ENCODE data around the gene DTL.
A peak's percentile ranks its signal among the peaks of the same experiment; 100 is the strongest.

DTL gene

DNA sequence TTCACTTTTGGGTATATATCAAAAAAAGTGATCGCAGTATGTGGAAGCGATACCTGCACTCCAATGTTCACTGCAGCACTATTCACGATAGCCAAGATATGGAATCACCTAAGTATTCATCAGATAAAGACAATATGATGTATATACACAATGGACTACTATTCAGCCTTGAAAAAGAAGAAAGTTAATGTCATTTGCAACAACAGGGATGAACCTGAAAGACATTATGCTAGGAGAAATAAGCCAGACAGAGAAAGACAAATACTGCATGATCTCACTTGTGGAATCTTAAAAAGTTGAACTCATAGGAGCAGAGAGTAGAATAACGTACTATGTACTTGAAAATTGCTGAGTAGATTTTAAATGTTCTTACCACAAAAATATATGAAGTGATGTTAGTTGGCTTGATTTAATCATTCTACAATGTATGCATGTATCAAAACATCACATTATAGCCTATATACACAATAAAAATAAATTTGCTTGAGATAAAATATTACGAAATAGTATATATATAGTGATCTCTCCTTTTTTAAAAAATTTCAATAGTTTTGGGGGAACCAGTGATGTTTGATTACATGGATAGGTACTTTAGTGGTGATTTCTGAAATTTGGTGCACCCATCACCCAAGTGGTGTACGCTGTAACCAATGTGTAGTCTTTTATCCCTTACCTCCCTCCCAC, 56.0 kb downstream of the DTL start:
- DNase-seq: no peak

DNA sequence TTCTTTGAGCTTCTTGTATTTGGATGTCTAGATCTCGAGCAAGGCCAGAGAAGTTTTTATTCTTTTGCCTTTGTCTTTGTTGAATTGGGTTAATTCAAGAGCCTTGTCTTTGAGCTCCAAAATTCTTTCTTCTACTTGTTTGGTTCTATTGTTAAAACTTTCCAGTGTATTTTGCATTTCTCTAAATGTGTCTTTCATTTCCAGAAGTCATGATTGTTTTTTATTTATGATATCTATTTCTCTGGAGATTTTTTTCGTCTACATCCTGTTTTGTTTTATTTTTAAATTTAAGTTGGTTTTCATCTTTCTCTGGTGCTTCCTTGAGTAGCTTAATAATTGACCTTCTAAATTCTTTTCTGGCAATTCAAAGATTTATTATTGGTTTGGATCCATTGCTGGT, 61.8 kb downstream of the DTL start:
- no peak for DNase-seq

DNA sequence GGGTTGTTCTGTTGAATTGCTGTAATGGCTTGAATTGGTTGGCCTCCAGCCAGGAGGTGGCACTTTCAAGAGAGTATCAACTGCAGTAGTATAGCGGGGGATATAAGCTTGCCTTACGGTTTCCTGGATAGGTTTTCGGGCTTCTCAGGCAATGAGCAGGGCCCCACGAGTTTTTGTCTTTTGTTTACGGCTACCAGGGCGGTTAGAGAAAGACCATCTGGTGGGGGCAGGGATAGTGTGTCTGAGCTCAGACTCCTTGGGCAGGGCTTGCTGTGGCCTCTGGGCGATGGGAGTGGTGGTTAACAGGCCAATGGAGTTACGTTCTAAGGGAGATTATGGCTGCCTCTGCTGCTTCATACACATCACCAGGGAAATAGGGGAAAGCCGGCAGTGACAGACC, 62.8 kb downstream of the DTL start:
- no peak for DNase-seq

DNA sequence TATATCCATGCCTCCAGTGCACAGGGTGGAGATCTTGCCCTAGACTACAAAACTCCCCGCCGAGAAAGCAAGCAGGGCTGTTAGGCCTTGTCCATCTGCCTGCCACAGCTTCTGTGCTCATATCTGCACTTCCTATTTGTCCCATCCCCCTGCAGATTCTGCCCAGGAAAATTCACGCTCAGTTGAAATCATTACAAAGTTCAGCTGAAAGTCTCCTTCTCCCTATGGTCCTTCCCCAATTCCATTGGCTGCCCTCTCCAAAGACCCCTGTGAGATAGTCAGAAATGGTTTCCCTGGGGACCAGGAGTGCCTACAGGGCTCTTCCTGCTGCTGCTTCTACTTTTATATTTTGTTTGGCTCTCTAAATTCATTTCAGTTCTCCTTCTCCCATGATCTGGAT, 63.2 kb downstream of the DTL start:
- DNase-seq: no peak

DNA sequence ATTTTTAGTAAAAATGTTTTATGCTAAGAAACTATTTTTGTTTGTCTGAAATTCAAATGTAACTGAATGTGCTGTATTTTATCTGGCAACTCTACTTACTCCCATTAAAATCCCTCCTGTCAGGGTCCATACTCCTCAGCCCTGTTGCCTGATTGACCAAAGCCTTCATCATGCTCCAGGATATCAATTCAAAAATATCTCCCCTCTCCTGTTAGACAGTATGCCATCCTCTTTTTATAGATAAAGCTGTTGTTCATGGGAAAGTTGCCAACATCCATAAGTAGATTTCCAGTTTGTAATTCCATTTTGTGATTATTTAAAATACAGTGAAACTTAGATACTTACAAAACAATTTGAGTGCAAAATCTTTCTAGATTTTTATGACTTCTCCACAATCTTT, 65.7 kb downstream of the DTL start:
- no peak for DNase-seq

DNA sequence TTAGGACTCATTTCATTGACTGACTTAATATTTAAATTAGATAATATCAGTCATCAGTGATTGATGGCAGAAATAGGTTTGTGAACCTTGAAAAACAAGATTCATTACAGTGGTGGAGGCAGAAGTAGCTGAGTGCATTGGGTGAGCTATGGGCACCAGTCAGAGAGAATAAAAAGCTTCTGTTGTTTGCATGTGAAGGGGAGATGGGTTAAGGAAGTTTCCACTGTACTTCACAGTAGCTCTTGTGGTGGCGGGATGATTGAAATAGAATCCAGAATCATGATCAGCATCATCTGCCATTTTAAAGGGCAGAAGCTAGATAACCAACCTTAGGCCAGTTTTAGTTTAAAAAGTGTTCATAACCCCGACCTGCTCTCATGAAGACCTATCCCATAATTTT, 66.2 kb downstream of the DTL start:
- DNase-seq: no peak

DNA sequence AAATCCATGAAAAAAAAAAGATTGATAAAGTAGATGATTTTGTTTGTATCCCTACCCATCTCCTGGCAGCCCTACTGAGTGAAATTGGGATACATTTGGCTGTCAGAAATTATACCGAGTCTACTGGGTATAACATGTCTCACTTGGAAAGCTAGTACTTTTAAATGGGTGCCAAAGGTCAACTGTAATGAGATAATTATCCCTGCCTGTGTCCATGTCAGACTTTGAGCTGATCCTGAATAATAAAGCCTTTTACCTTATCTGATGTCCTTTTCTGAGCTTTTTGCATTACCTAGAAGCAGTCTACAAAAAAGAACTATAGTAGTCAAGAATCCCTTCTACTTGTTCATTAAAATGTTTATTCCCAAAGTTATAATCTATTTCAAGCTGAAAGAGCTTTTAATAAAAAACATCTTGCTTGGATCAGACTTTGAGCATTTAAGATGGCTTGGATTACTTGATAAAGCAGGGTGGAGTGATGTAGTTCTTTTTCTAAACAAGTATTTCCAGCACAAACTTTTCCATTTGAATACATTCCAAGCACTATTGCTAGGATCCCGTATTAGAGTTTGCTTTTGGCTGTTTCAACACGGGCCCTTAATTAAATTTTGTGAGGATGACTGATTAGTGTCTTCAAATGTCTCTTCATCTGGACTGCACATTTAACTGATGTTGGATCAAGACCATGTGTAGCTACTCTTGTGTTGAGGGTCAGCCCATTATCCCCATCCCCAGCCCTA, 69.2 kb downstream of the DTL start:
- no peak for DNase-seq

DNA sequence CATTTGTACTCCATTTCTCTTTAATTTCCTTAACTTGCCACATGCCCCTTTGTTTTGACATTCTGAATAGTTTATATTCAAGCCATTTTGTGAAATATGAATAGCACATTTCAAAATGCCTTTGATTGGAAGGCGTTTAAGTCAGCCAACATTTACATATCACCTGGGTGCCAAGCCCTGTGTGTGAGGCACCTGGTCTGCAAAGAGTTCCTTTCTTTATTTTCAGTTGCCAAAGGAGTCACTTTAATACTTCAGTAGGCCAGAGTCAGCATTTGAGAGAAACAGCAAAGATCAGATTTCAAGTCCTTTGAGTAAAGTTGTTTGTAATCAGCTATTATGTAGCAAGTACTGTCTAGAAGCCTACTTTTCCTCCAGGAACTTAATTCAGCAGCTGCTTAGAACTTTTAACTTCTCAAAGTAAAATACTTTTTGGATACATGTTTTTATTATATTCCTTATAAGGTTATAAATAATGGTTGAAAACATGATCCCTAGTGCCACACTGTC, 70.8 kb downstream of the DTL start:
- DNase-seq: peak in 1 of 3 experiments; percentile 31

DNA sequence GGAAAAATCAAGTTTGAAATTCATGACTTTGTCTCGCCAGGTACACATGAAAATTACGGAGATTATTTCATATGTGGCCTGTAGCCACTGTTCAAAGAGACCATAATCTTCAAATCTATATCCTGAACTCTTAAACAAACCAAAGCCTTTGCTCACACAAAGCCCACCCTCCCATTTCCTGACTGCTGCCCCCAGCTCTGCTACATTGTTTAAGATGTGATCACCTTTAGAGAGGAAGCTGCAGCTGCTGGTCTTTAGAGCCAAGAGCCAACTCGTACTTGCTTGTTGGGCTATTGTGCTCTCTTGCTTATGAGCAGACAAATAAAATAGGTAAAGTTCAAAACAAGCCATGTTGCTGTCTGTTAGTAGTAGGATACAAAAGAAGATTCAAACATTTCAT, 71.9 kb downstream of the DTL start:
- no peak for DNase-seq

DNA sequence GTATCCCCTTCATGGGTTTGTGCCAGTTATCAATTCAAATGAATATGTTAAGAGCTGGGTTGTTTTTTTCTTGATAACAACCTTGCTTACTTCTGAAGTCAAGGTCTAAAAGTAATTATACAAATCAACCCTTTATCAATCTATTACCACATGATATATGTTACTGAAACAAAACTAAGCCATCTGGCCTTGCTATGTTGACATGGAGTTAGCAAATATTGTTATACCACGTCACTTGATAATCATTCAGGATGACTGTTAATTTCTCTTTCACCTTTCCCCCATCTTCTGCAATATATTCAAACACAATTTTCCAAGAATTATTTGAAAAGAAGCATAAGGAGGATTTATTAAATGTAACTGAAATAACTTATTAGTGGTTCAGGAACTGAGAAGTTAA, 72.6 kb downstream of the DTL start:
- DNase-seq: no peak

DNA sequence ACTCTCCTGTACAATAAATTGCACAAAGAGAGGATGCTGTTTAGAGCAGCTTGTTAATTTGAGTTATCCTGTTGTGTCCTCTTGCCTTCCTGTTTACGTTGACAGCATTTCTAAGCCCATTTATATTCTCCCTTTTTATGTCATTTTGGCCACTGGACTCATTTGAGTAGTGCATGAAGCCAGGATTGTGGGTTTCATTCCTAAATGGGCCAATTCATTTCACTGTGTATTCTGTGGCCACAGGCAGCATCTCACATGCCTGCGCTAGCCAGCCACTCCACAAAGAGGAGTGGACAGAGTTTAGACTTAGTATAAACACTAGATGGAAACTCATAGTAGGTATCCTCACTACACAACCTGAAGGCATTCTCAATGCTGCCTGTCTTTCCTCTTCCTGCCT, 73.4 kb downstream of the DTL start:
- DNase-seq: no peak

DNA sequence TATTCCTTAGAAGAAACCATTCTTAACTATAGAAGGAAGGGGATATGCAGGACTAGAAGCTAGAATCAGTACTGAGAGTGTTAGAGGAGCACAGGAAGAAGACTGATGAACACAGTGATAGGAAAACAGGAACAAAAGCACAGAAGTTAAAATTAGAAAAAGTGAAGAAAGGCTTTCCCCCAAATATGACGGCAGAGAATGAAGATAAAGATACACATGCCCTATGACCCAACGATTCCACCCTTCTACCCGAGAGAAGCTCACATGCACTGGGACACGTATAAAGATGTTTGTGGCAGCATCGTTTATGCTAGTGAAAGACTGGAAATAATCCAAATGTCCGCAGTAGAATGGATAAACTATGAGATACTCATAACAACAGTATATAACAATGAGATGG, 74.2 kb downstream of the DTL start:
- no peak for DNase-seq

DNA sequence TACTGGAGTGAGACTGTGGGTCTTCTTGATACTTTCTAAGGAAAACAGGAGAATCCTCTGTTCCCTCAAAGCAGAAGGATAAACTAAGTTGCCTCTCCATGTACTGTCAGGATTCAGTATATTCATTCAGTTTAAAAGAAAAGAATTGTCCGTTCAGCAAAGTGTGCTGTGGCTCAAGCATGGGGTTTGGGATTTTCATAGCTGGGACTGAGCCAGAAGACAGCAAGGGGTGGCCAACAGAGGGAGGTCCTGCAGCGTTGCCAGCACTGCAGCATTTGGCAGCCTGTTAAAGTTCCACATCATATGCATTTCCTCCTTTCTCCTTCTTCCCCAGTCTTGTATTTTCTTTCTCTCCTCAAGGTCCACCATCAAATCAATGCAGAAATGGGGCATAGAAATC, 75.1 kb downstream of the DTL start:
- DNase-seq: no peak

DNA sequence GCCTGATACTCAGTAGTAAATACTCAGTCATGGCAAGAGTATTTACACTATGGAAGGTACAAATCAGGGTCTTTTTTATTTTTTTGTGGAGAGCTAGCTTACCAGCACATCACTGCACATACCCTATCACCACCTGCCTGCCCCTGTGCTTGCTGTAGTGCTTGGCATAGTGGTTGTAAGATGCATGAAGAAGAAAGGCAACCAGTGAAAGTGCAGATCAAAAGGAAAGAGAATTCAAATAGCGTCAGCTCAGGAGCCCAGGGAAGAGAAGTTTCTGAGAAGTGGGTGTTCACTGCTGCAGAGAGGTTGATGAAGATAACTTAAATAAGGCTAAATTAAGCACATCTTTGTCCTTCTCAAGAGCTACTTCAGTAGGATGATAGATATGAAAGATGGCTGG, 76.0 kb downstream of the DTL start:
- DNase-seq: no peak

DNA sequence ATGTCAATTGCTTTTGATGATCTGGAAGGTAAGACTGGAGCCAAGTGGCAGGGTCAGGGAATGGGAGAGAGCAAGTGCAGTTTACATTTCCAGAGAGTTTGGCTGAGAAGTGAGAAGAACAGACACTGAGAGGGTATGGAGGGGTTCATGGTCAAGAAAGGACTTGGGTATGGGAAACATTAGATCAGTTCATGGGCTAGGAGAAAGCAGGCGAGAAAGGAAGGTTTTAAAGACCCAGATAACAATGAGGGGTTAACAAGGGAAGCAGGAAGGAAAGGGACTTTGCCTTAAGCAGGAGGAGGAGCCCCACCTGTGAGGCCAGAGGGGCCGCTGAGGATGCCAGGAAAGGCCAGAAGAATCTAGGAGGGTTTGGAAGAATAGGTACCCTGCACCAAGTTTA, 78.2 kb downstream of the DTL start:
- DNase-seq: no peak

DNA sequence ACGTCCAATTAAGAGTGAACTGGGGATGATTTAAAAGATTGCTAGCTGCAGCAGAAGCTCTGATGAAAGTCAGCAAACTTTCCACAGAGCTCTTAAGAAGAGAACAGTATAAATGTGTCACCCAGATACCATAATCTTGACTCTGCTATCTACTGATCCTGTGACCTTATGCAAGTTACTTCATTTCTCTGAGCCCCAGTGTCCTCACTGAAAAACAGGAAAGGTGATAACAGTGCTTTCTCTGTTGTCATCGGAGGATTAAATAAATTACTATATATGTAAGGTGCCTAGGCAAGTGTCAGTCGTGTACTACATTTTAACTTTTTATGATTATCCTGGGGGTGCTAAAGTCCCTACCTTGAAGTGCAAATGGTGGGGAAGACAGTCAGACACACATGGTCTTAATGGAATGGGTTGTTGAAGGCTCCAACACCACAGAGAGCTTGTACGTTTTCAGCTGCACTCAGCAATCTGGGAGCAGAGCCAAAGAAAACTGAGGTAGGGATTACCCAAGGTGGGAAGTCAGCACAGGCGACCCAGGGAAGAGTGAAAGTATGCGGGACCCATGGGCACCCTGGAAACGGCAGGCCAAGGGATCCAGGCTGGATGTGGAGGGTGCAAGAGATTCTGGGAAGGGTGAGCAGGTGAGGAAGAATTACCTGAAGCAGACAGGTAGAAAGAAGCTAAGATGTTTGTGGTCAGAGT, 82.8 kb downstream of the DTL start:
- no peak for DNase-seq

DNA sequence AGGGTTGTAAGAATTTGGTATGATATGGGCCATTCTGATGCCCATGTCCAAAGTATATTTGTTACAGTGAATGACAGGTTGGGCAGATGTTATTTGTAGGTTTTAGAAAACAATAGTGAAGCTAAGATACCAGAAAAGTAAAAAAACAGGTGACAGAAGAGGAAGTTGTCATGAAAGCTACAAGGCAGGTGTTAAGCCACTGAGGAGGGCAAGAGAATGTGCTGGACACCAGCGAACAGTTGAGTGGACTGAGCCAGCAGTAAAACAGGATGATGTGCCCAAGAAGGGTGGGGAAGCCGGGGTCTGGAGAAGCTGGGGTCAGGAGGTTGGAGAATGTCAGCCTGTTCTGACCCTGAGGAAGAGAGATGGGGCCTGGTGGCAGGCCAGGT, 83.3 kb downstream of the DTL start:
- no peak for DNase-seq

DNA sequence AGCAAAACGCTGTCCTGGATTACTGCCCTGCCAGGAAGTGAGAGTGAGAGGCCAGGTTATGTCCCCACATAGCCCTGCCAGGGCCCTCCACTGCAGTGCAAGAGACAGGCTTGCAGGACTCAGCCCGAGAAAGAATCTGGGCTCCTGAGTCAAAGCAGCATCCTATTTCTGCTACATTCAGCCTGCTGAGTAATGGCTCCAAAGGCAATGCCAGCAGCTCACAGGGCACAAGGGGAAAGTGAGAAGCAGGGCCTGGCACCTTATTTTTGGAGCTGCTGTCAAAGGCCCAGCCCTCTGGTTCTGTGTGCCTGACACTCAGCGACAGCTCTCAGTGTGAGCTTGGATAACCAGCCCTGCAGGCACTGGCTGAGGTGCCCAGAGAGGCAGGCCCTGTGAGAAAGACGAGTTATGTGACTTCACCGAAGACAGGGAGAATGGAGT, 83.9 kb downstream of the DTL start:
- no peak for DNase-seq

DNA sequence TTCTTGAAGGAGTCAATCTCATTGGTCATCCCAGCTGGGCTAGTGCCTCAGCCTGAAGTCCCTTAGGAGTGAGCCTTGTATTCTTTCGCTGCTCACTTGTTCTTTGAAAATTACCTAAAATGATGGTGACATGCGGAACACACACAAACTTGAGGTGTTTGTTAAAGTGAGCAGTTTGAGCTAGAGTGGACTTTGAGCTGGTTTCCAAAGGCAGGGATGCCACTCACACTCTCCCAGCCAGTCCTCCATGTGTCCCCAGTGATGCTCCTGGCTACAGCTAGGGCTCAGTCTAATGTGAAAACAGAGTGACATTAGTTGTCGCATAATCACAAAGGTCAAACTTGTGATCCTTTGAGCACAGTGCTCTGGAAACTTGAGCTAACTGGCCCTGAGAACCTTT, 84.3 kb downstream of the DTL start:
- DNase-seq: no peak

DNA sequence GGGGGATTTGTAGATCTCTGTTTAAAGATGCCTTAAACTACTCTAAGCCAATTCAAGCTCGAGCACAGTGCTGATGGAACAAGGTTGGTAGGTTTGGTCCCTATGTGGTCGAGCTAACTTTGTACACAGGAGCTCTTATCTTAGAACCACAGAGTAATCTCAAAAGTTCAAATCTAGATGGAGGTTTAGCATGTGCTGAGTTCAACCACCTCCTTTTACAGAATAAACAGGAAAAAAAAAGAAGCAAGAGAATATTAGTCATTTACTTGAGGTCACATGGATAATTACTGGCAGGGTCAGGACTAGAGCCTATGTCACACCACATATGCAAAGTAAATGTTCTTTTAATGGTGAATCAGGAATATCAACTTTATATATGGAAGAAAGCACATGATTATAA, 86.2 kb downstream of the DTL start:
- no peak for DNase-seq

DNA sequence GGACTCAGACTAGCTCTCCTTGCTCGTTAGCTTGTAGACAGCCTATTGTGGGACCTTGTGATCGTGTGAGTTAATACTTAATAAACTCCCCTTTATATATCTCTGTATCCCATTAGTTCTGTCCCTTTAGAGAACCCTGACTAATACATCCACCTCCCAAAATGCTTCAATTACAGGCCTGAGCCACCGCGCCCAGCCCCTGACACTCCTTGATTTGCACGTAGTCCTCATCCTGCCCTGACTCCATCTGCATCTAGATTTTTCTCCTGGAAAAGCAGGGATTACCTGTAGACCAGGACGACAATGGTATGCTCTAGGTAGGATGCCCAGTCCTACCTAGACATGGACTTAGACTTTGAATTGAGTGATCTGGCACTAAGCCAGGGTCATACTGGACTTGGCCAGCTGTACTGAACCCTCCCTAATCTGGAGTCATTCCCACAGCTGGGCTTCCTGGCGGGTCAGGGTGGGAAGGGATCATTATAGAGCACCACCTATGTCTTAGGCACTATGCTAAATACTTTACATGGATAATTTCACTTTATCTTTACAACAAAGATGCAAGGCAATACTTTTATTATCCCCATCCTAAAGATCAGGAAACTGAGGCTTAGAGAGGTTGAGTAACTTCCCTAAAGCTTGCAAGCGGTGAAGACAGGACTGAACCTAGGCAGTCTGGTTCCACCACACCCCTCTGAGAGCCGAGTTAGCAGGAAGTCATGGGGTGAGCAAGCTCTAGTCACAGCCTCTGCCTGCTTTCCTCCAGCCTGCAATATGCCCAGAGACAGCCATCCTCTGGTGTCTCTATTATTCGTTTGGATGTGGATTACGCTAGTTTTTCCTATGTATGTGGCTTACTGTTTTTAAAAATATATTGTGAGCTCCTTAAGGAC, 89.4 kb downstream of the DTL start:
- DNase-seq: no peak

DNA sequence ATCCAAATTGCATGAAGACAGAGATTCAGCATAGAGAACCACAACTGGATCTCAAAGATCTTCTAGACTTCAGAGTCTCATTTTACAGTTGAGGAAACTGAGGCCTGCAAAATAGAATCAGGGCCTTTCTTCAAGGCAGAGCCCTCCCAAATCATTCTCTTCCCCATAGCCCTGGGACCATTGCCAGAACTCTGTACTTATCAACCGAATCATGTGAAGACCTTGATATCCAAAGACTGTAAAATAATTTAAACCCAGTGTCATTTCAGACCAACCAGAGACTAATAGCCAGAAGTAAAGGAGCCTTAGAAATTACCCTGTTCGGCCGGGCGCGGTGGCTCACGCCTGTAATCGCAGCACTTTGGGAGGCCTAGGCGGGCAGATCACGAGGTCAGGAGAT, 90.1 kb downstream of the DTL start:
- DNase-seq: no peak

DNA sequence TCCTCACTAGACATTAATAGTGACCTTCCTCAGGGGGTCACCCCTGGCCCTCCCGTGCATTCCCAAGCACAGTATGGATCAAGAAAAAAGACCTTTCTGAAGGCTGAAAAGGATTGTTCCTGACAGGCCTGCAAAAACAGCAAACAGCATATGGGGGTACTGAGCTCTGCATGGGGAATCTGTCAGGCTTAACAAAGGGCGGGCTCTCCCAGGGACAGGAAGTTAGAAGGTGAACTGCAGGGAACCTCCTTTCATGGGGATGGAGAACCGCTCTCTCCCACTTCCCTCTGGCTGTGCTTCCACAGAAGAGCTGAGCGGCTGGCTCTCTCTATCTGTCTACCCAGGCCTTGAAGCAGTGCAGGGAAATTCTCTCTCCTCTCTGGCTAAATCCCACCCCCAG, 91.7 kb downstream of the DTL start:
- DNase-seq: no peak
